Measurements from ENCODE around the gene CACNA2D4. TPM values are rescaled to one million over a fixed set of nuclear protein-coding genes. Genes with fewer than 3 reads are reported as not detected.

CACNA2D4 gene
- total and polyA plus RNA-seq, 8 donors: 1.5 to 6.5 (median 1.9) TPM

- Histone ChIP-seq H3K9me3 (peaks cover 0 to 29% of the 10 kb centered on the region in 2 donors), H3K4me1 (peaks cover 0 to 4% of the 10 kb centered on the region in 2 donors), H3K27me3 (peaks cover 0 to 46% of the 10 kb centered on the region in 2 donors), H3K4me3 (no peak overlapping the region), H3K36me3 (no peaks in the 10 kb centered on the region), H3K27ac (no peak overlapping the region)
- intact Hi-C loops (cut with DNase I): no loop called here
- ATAC-seq (no peak), DNase-seq (peak in 1 of 4 donors; percentile 70)
- TF ChIP-seq CTCF (IDR thresholded peaks at IDR 0.05): no peak
Observed at GRCh38 chr12:1908758-1909157, 9.7 kb downstream of the CACNA2D4 start.

- peaks cover 0 to 4% of the 10 kb centered on the region in 2 donors for H3K4me1 ChIP-seq
- peaks cover 0 to 46% of the 10 kb centered on the region in 2 donors for H3K27me3 ChIP-seq
- no peak overlapping the region for H3K4me3 ChIP-seq
- intact Hi-C loops (cut with DNase I): no loop called here
- no peak for TF ChIP-seq CTCF (IDR thresholded peaks at IDR 0.05)
- peak; percentile 51 for ATAC-seq
- no peak overlapping the region for H3K27ac ChIP-seq
- peaks cover 0 to 36% of the 10 kb centered on the region in 2 donors for H3K9me3 ChIP-seq
- DNase-seq: peak in 2 of 4 donors; percentile 27 to 76
- no peaks in the 10 kb centered on the region for H3K36me3 ChIP-seq
Observed at GRCh38 chr12:1907652-1908611, 10.5 kb downstream of the CACNA2D4 start.

- no peak overlapping the region for H3K27ac ChIP-seq
- H3K4me3 ChIP-seq: no peak overlapping the region
- H3K4me1 ChIP-seq: peaks cover 0 to 4% of the 10 kb centered on the region in 2 donors
- H3K27me3 ChIP-seq: peaks cover 0 to 37% of the 10 kb centered on the region in 2 donors
- no peaks in the 10 kb centered on the region for H3K36me3 ChIP-seq
- DNase-seq: no peak
- H3K9me3 ChIP-seq: peaks cover 0 to 44% of the 10 kb centered on the region in 2 donors
- intact Hi-C loops (cut with DNase I): no loop called here
- ATAC-seq: no peak
- no peak for TF ChIP-seq CTCF (IDR thresholded peaks at IDR 0.05)
Observed at GRCh38 chr12:1906579-1906978, 11.9 kb downstream of the CACNA2D4 start.

- intact Hi-C loops (cut with DNase I): no loop called here
- H3K4me1 ChIP-seq: peaks cover 0 to 4% of the 10 kb centered on the region in 2 donors
- no peak for TF ChIP-seq CTCF (IDR thresholded peaks at IDR 0.05)
- no peak overlapping the region for H3K27ac ChIP-seq
- no peak for ATAC-seq
- DNase-seq: no peak
- H3K4me3 ChIP-seq: no peak overlapping the region
- H3K36me3 ChIP-seq: no peaks in the 10 kb centered on the region
- peaks cover 0 to 44% of the 10 kb centered on the region in 2 donors for H3K9me3 ChIP-seq
- peaks cover 0 to 28% of the 10 kb centered on the region in 2 donors for H3K27me3 ChIP-seq
Observed at GRCh38 chr12:1904875-1905274, 13.6 kb downstream of the CACNA2D4 start.

- Histone ChIP-seq H3K27ac (no peak overlapping the region), H3K9me3 (peaks cover 0 to 13% of the 10 kb centered on the region in 2 donors), H3K4me3 (no peak overlapping the region), H3K36me3 (no peaks in the 10 kb centered on the region), H3K27me3 (no peaks in the 10 kb centered on the region), H3K4me1 (no peaks in the 10 kb centered on the region)
- no peak for TF ChIP-seq CTCF (IDR thresholded peaks at IDR 0.05)
- DNase-seq: no peak
- intact Hi-C loops (cut with DNase I): no loop called here
- no peak for ATAC-seq
Observed at GRCh38 chr12:1896964-1897363, 21.5 kb downstream of the CACNA2D4 start.
